C1 segment of cervical spinal cord (tissue), 14 donors: Measurements from ENCODE around the gene TOP3A.
A peak's percentile ranks its signal among the peaks of the same experiment; 100 is the strongest.

ENCODE experiments used
- DNase-seq, 14 donors: peaks; one replicate each; lab custom pipeline; 2025; lab: John Stamatoyannopoulos, UW

Gene TOP3A

GRCh38 chr17:18253947-18254821, 60.6 kb downstream of the TOP3A start:
- no peak for DNase-seq

GRCh38 chr17:18253187-18253884, 61.5 kb downstream of the TOP3A start:
- DNase-seq, result no peak

GRCh38 chr17:18252160-18252559, 62.6 kb downstream of the TOP3A start:
- no peak for DNase-seq

- DNase-seq, result peak in 1 of 14 donors; percentile 30
These were observed 63.6 kb downstream of the TOP3A start for GRCh38 chr17:18251204-18251603.

- no peak for DNase-seq
These were observed 64.1 kb downstream of the TOP3A start for GRCh38 chr17:18250708-18251107.

GRCh38 chr17:18250259-18250658, 64.5 kb downstream of the TOP3A start:
- DNase-seq, result no peak

- no peak for DNase-seq
These were observed 66.0 kb downstream of the TOP3A start for GRCh38 chr17:18248811-18249210.

- DNase-seq, result peak in 10 of 14 donors; percentile 34 to 64 (median 46)
These were observed 66.5 kb downstream of the TOP3A start for GRCh38 chr17:18248300-18248731.

GRCh38 chr17:18247613-18248001, 67.2 kb downstream of the TOP3A start:
- peak in 4 of 14 donors; percentile 14 to 46 (median 42) for DNase-seq

- no peak for DNase-seq
These were observed 67.7 kb downstream of the TOP3A start for GRCh38 chr17:18246880-18247612.

GRCh38 chr17:18246109-18246725, 68.6 kb downstream of the TOP3A start:
- no peak for DNase-seq

- no peak for DNase-seq
These were observed 69.6 kb downstream of the TOP3A start for GRCh38 chr17:18245038-18245776.

- DNase-seq, result no peak
These were observed 73.4 kb downstream of the TOP3A start for GRCh38 chr17:18241229-18241871.

- no peak for DNase-seq
These were observed 74.3 kb downstream of the TOP3A start for GRCh38 chr17:18240449-18240848.

GRCh38 chr17:18238299-18238698, 76.5 kb downstream of the TOP3A start:
- DNase-seq, result no peak

- no peak for DNase-seq
These were observed 77.3 kb downstream of the TOP3A start for GRCh38 chr17:18237461-18237860.

- DNase-seq, result no peak
These were observed 78.3 kb downstream of the TOP3A start for GRCh38 chr17:18236494-18236893.

- DNase-seq, result peak in 1 of 14 donors; percentile 39
These were observed 79.0 kb downstream of the TOP3A start for GRCh38 chr17:18235743-18236256.

GRCh38 chr17:18234853-18235380, 79.9 kb downstream of the TOP3A start:
- DNase-seq, result no peak
